SHP77 treated with DMSO at 0.1 percent for 48 hours (cell line): ENCODE data around the gene SLC22A23.

Experiments
- DNase-seq: peaks from one replicate; lab custom pipeline; 2025; lab: John Stamatoyannopoulos, UW

The SLC22A23 gene

GRCh38 chr6:3283241-3283640 is 173.6 kb downstream of the SLC22A23 start:
- no peak for DNase-seq

GRCh38 chr6:3282476-3283236 is 174.2 kb downstream of the SLC22A23 start:
- no peak for DNase-seq

GRCh38 chr6:3281631-3282475 is 175.0 kb downstream of the SLC22A23 start:
- DNase-seq = no peak

GRCh38 chr6:3280866-3281465 is 175.9 kb downstream of the SLC22A23 start:
- DNase-seq = no peak

- DNase-seq = no peak
Measured at GRCh38 chr6:3280091-3280490, 176.8 kb downstream of the SLC22A23 start.

- DNase-seq = no peak
Measured at GRCh38 chr6:3278691-3279090, 178.2 kb downstream of the SLC22A23 start.

GRCh38 chr6:3277851-3278416 is 178.9 kb downstream of the SLC22A23 start:
- no peak for DNase-seq

- no peak for DNase-seq
Measured at GRCh38 chr6:3277251-3277650, 179.6 kb downstream of the SLC22A23 start.

GRCh38 chr6:3276174-3277167 is 180.4 kb downstream of the SLC22A23 start:
- DNase-seq = no peak

GRCh38 chr6:3273707-3274521 is 182.9 kb downstream of the SLC22A23 start:
- DNase-seq = no peak

GRCh38 chr6:3272911-3273547 is 183.8 kb downstream of the SLC22A23 start:
- DNase-seq = no peak

- DNase-seq = no peak
Measured at GRCh38 chr6:3271756-3272155, 185.1 kb downstream of the SLC22A23 start.

- no peak for DNase-seq
Measured at GRCh38 chr6:3270258-3270657, 186.6 kb downstream of the SLC22A23 start.

GRCh38 chr6:3269281-3269975 is 187.4 kb downstream of the SLC22A23 start:
- DNase-seq = no peak

GRCh38 chr6:3268680-3269079 is 188.2 kb downstream of the SLC22A23 start:
- no peak for DNase-seq

- DNase-seq = no peak
Measured at GRCh38 chr6:3267162-3267561, 189.7 kb downstream of the SLC22A23 start.

- no peak for DNase-seq
Measured at GRCh38 chr6:3266170-3266569, 190.7 kb downstream of the SLC22A23 start.

GRCh38 chr6:3265671-3266070 is 191.2 kb downstream of the SLC22A23 start:
- no peak for DNase-seq

- DNase-seq = no peak
Measured at GRCh38 chr6:3264356-3264755, 192.5 kb downstream of the SLC22A23 start.
